K562 (cell line): Measurements from ENCODE around the gene DCAF17. TPM values are rescaled to one million over a fixed set of nuclear protein-coding genes. Genes with fewer than 3 reads are reported as not detected.
A peak's percentile ranks its signal among the peaks of the same experiment; 100 is the strongest.

Source experiments
- CBX1 ChIP-seq: sonication (generic); IDR thresholded peaks from 2 replicates; pipeline ENCODE4 v1.6.1; 2016; ENCODE audit warnings: antibody characterized with exemption, low read depth, mild to moderate bottlenecking
- CHCHD3 ChIP-seq: fragments of 250-450 bp; sonication (Bioruptor Pico); IDR thresholded peaks from 2 replicates; pipeline ENCODE4 v2.1.2; 2022; ENCODE audit warnings: mild to moderate bottlenecking
- ELF2 ChIP-seq: fragments of 250-450 bp; sonication (Bioruptor Pico); IDR thresholded peaks from 2 replicates; pipeline ENCODE4 v1.5.0; 2021; ENCODE audit warnings: mild to moderate bottlenecking
- ETV1 ChIP-seq: fragments of 450-650 bp; conservative IDR thresholded peaks from 2 replicates; pipeline ENCODE4 v1.6.1; 2016; ENCODE audit warnings: missing genetic modification characterization, control low read depth, low read depth, missing compliant biosample characterization
- FUS ChIP-seq: fragments of 200-400 bp; formaldehyde crosslinking; optimal IDR thresholded peaks from 2 replicates; pipeline ENCODE3; 2017; ENCODE audit warnings: low read depth, low read length
- HDAC3 ChIP-seq: fragments of 450-650 bp; IDR thresholded peaks from 2 replicates; pipeline ENCODE4 v1.6.1; 2018; ENCODE audit warnings: borderline replicate concordance, mild to moderate bottlenecking, moderate library complexity; ENCODE audit not compliant: partially characterized antibody
- HDGF ChIP-seq: fragments of 450-650 bp; IDR thresholded peaks from 2 replicates; pipeline ENCODE4 v1.6.1; 2016
- ILF3 ChIP-seq: fragments of 450-650 bp; IDR thresholded peaks from 2 replicates; pipeline ENCODE4 v1.6.1; 2018; ENCODE audit warnings: antibody characterized with exemption, mild to moderate bottlenecking, moderate library complexity, borderline replicate concordance
- NR2C1 ChIP-seq, 2 experiments: fragments of 450-650 bp; IDR thresholded peaks; 2 replicates each; pipeline ENCODE4 v1.6.1; 2017; ENCODE audit warnings: mild to moderate bottlenecking in 2 of 2, antibody characterized with exemption in 1 of 2, inconsistent platforms in 1 of 2, missing compliant biosample characterization in 1 of 2, missing genetic modification characterization in 1 of 2
- PRMT5 ChIP-seq: sonication (generic); formaldehyde crosslinking; IDR thresholded peaks from 2 replicates; pipeline ENCODE4 v1.5.0; 2020; ENCODE audit warnings: missing genetic modification reagents
- RHOXF2B ChIP-seq: fragments of 250-450 bp; sonication (Bioruptor Pico); conservative IDR thresholded peaks from 2 replicates; pipeline ENCODE4 v1.5.1; 2021
- TCFL5 ChIP-seq: fragments of 250-450 bp; sonication (Bioruptor Pico); conservative IDR thresholded peaks from 2 replicates; pipeline ENCODE4 v1.6.1; 2021; ENCODE audit warnings: mild to moderate bottlenecking, moderate library complexity, matching md5 sums
- TEAD4 ChIP-seq, 2 experiments: sonication (generic) in 1 of 2; formaldehyde crosslinking in 1 of 2; IDR thresholded peaks; 2 replicates each; pipeline versions ENCODE4 v1.6.1 to v1.8.0; 2012 to 2022; ENCODE audit warnings: borderline replicate concordance in 1 of 2, inconsistent platforms in 1 of 2, low read length in 1 of 2, mild to moderate bottlenecking in 1 of 2, missing genetic modification reagents in 1 of 2
- TGIF2 ChIP-seq: sonication (generic); formaldehyde crosslinking; IDR thresholded peaks from 2 replicates; pipeline ENCODE4 v1.8.1; 2022; ENCODE audit warnings: mild to moderate bottlenecking, missing genetic modification reagents, moderate library complexity
- XRCC5 ChIP-seq: fragments of 200-400 bp; formaldehyde crosslinking; IDR thresholded peaks from 2 replicates; pipeline ENCODE4 v1.6.1; 2017; ENCODE audit warnings: low read depth, mild to moderate bottlenecking, low read length
- ZBTB7A ChIP-seq: IDR thresholded peaks from 2 replicates; pipeline ENCODE4 v1.6.1; 2011; ENCODE audit warnings: low read depth, mild to moderate bottlenecking, low read length, moderate library complexity, borderline replicate concordance; ENCODE audit not compliant: control insufficient read depth
- ZNF140 ChIP-seq: fragments of 250-450 bp; sonication (Bioruptor Pico); IDR thresholded peaks from 2 replicates; pipeline ENCODE4 v1.8.0; 2021; ENCODE audit warnings: moderate library complexity, mild to moderate bottlenecking, inconsistent platforms
- ZNF224 ChIP-seq: sonication (generic); formaldehyde crosslinking; IDR thresholded peaks from 2 replicates; pipeline ENCODE4 v1.8.0; 2022; ENCODE audit warnings: mild to moderate bottlenecking, missing genetic modification reagents
- ZNF24 ChIP-seq: fragments of 450-650 bp; IDR thresholded peaks from 2 replicates; pipeline ENCODE4 v1.6.1; 2016
- ZNF274 ChIP-seq: IDR thresholded peaks from 2 replicates; pipeline ENCODE4 v1.6.1; 2011; ENCODE audit warnings: low read depth, mild to moderate bottlenecking, low read length, moderate library complexity, borderline replicate concordance
- ZNF347 ChIP-seq: fragments of 450-650 bp; formaldehyde crosslinking; IDR thresholded peaks from 2 replicates; pipeline ENCODE4 v1.4.0; 2020; ENCODE audit warnings: low read depth, mild to moderate bottlenecking, moderate library complexity
- ZNF444 ChIP-seq: fragments of 250-450 bp; sonication (Bioruptor Pico); IDR thresholded peaks from 2 replicates; pipeline ENCODE4 v1.4.0; 2020; ENCODE audit warnings: mild to moderate bottlenecking, moderate library complexity
- ZNF695 ChIP-seq: fragments of 450-650 bp; formaldehyde crosslinking; IDR thresholded peaks from 2 replicates; pipeline ENCODE4 v1.4.0; 2020; ENCODE audit warnings: mild to moderate bottlenecking, moderate library complexity
- ZNF830 ChIP-seq: fragments of 250-450 bp; sonication (Bioruptor Pico); IDR thresholded peaks from 2 replicates; pipeline ENCODE4 v1.5.0; 2021; ENCODE audit warnings: mild to moderate bottlenecking
- polyA plus RNA-seq, 8 experiments: library from polyadenylated mRNA; depleted of rRNA in 4 of 8; stranded (reverse) in 5 of 8; unstranded in 3 of 8; fragments of >200 nt; fragmentation: Nextera tagmentation in 2 of 8; fragmentation: Illumina TruSeq in 1 of 8; extraction: Ambion mirVana in 2 of 8; extraction: Trizol in 1 of 8; gene quantifications; 2 replicates each; pipeline versions ENCODE4 v1.2.1 to v1.2.3, GENCODE V29; 2011 to 2014; ENCODE audit warnings: inconsistent platforms in 1 of 8, missing spikeins in 1 of 8
- total RNA-seq, 7 experiments: library from RNA; depleted of rRNA in 6 of 7; stranded (reverse); fragments of >200 nt in 6 of 7; fragmentation: Illumina TruSeq in 2 of 7; extraction: Trizol in 2 of 7; gene quantifications; 2 replicates each; pipeline versions ENCODE4 v1.2.1 to v1.2.3, GENCODE V29; 2011 to 2021; ENCODE audit warnings: low replicate concordance in 1 of 7
- TF ChIP-seq, protein P1 (sequence below): fragments of 250-450 bp; sonication (Bioruptor Pico); IDR thresholded peaks from 2 replicates; pipeline ENCODE4 v1.4.0; 2020; ENCODE audit warnings: mild to moderate bottlenecking, moderate library complexity
- TF ChIP-seq, protein P2 (sequence below), 2 experiments: IDR thresholded peaks; 2 replicates each; pipeline ENCODE4 v1.6.1; 2012; ENCODE audit warnings: improper control_type of control experiment in 2 of 2, low read depth in 2 of 2, low read length in 2 of 2, borderline replicate concordance in 1 of 2

Gene DCAF17
- total and polyA plus RNA-seq, 9 of the 15 experiments (the other 6 are each of a cell fraction or from before 2014, with no cell fraction given), result 10.0 to 38.5 (median 27.1) TPM

DNA sequence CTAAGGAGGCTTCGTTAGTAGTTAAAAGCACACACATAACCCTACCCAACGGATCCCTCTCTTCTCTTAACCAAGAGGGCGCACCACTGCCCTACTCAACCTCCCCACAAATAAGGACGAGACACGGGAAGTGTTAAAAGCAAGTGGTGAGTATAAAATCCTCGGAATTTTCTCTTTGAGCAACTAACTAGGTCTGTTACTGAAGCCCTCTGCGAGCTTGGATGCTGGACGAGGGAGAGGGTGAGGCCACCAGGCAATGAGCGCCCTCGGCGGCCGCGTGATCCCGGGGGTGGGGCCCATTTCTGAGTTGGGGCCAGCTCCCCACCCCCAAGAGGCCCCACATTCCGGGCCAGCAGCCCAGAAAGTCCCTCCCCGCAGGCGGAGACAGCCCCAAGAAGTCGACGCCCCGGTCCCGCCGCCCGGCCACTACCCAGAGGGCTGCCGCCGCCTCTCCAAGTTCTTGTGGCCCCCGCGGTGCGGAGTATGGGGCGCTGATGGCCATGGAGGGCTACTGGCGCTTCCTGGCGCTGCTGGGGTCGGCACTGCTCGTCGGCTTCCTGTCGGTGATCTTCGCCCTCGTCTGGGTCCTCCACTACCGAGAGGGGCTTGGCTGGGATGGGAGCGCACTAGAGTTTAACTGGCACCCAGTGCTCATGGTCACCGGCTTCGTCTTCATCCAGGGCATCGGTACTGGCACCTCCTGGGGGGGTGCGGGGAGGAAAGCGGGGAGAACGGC lies 88.2 kb downstream of the DCAF17 start, which contains the start of gene CYBRD1 (continued):
- TF ChIP-seq ZNF274 (no peak), ZNF695 (no peak; the same call in 1 of the 2 replicates), HDGF (no peak), TEAD4 (IDR thresholded peaks at IDR 0.05; ENCODE audit: low read length) (peak; percentile 65; the same call in 1 of the 2 replicates), TEAD4 (CRISPR knock-in tag; IDR thresholded peaks at IDR 0.05; ENCODE audit: borderline replicate concordance) (peak; percentile 88), NR2C1 (IDR thresholded peaks at IDR 0.05) (no peak), NR2C1 (tag; IDR thresholded peaks at IDR 0.05) (peak; percentile 55; the same call in 1 of the 2 replicates), TGIF2 (CRISPR knock-in tag) (no peak; the same call in 1 of the 2 replicates), ILF3 (no peak), ZNF830 (no peak), ZNF347 (no peak), ZNF224 (no peak; the same call in 1 of the 2 replicates), HDAC3 (no peak), ELF2 (CRISPR knock-in tag) (no peak), ZNF140 (no peak), ZBTB7A (no peak), RHOXF2B (CRISPR knock-in tag) (0 out of 2 replicates have a peak, but pooled peaks have one; percentile 53), ETV1 (tag) (peak; percentile 29; the same call in 1 of the 2 replicates), FUS (no peak), ZNF444 (CRISPR knock-in tag) (no peak), CHCHD3 (CRISPR knock-in tag) (0 out of 2 replicates have a peak, but pooled peaks have one; percentile 6), PRMT5 (CRISPR knock-in tag) (no peak; the same call in 1 of the 2 replicates), CBX1 (peak; percentile 67; the same call in 1 of the 2 replicates), TCFL5 (CRISPR knock-in tag) (no peak), ZNF24 (no peak), XRCC5 (peak; percentile 68; the same call in 1 of the 2 replicates)
- TF ChIP-seq, protein P1, sequence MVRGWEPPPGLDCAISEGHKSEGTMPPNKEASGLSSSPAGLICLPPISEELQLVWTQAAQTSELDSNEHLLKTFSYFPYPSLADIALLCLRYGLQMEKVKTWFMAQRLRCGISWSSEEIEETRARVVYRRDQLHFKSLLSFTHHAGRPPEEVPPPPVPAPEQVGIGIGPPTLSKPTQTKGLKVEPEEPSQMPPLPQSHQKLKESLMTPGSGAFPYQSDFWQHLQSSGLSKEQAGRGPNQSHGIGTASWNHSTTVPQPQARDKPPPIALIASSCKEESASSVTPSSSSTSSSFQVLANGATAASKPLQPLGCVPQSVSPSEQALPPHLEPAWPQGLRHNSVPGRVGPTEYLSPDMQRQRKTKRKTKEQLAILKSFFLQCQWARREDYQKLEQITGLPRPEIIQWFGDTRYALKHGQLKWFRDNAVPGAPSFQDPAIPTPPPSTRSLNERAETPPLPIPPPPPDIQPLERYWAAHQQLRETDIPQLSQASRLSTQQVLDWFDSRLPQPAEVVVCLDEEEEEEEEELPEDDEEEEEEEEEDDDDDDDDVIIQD, result no peak
- TF ChIP-seq, protein P2, sequence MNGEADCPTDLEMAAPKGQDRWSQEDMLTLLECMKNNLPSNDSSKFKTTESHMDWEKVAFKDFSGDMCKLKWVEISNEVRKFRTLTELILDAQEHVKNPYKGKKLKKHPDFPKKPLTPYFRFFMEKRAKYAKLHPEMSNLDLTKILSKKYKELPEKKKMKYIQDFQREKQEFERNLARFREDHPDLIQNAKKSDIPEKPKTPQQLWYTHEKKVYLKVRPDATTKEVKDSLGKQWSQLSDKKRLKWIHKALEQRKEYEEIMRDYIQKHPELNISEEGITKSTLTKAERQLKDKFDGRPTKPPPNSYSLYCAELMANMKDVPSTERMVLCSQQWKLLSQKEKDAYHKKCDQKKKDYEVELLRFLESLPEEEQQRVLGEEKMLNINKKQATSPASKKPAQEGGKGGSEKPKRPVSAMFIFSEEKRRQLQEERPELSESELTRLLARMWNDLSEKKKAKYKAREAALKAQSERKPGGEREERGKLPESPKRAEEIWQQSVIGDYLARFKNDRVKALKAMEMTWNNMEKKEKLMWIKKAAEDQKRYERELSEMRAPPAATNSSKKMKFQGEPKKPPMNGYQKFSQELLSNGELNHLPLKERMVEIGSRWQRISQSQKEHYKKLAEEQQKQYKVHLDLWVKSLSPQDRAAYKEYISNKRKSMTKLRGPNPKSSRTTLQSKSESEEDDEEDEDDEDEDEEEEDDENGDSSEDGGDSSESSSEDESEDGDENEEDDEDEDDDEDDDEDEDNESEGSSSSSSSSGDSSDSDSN (IDR thresholded peaks at IDR 0.05; ENCODE audit: borderline replicate concordance in 1 of 2, low read depth in 2 of 2, low read length in 2 of 2), result peak; percentile 28 to 58; a peak in 1 of 4 replicates
